Central memory CD8-positive, alpha-beta T cell (primary cell): ENCODE measurements around the gene KIF25.
"Not testable (repeated sequence)": the region's sequence is repeated elsewhere in the genome, so short reads cannot be mapped to it uniquely, and the experiment has no call there.

Experiments
- ATAC-seq: fragments of 150-1000 bp; cut with Tn5 transposase; replicated peaks from 2 replicates; pipeline ENCODE4 v1.10.0; 2022; ENCODE audit warnings: mild to moderate bottlenecking, moderate FRiP score, moderate number of reproducible peaks; ENCODE audit not compliant: poor library complexity, severe bottlenecking; ENCODE audit errors: extremely low read depth
- DNase-seq, 2 donors: peaks; one replicate each; pipeline ENCODE4 v3.0.0; 2021; ENCODE audit warnings: low spot score in 2 of 2
- H3K27ac Mint-ChIP-seq: one replicate; pipeline ENCODE4 v1.8.0; 2022; ENCODE audit warnings: low read depth, mild to moderate bottlenecking, moderate library complexity, mixed read lengths
- H3K27me3 Mint-ChIP-seq: one replicate; pipeline ENCODE4 v1.8.0; 2022; ENCODE audit warnings: mixed read lengths
- H3K36me3 Mint-ChIP-seq: one replicate; pipeline ENCODE4 v1.8.0; 2022; ENCODE audit warnings: mild to moderate bottlenecking, moderate library complexity, mixed read lengths; ENCODE audit not compliant: insufficient read depth
- H3K4me1 Mint-ChIP-seq: one replicate; pipeline ENCODE4 v1.8.0; 2022; ENCODE audit warnings: mixed read lengths
- H3K4me3 Mint-ChIP-seq: one replicate; pipeline ENCODE4 v1.8.0; 2022; ENCODE audit warnings: mild to moderate bottlenecking, moderate library complexity, mixed read lengths
- H3K9me3 Mint-ChIP-seq: one replicate; pipeline ENCODE4 v1.8.0; 2022; ENCODE audit warnings: mixed read lengths

The KIF25 gene

GRCh38 chr6:167990016-167990945, 7.2 kb upstream of the KIF25 start:
- Mint-ChIP-seq H3K4me1 (no peaks in the 10 kb centered on the region), H3K4me3 (no peak overlapping the region), H3K9me3 (no peaks in the 10 kb centered on the region), H3K27ac (no peak overlapping the region), H3K36me3 (peaks cover 2% of the 10 kb centered on the region), H3K27me3 (no peaks in the 10 kb centered on the region)
- ATAC-seq (no peak), DNase-seq (no peak)

- no peaks in the 10 kb centered on the region for H3K9me3 Mint-ChIP-seq
- no peak overlapping the region for H3K27ac Mint-ChIP-seq
- H3K27me3 Mint-ChIP-seq: peaks cover 9% of the 10 kb centered on the region
- no peaks in the 10 kb centered on the region for H3K4me1 Mint-ChIP-seq
- ATAC-seq: no peak
- no peak overlapping the region for H3K4me3 Mint-ChIP-seq
- no peak for DNase-seq
- H3K36me3 Mint-ChIP-seq: no peaks in the 10 kb centered on the region
These were observed 4.3 kb upstream of the KIF25 start for GRCh38 chr6:167993169-167993568.

- Mint-ChIP-seq H3K9me3 (no peaks in the 10 kb centered on the region), H3K27ac (no peak overlapping the region), H3K27me3 (peaks cover 12% of the 10 kb centered on the region), H3K4me3 (no peak overlapping the region), H3K36me3 (no peaks in the 10 kb centered on the region), H3K4me1 (no peaks in the 10 kb centered on the region)
- ATAC-seq: no peak
- DNase-seq: no peak
These were observed 3.6 kb upstream of the KIF25 start for GRCh38 chr6:167993831-167994230.

- H3K27ac Mint-ChIP-seq: no peak overlapping the region
- no peak for ATAC-seq
- H3K36me3 Mint-ChIP-seq: no peaks in the 10 kb centered on the region
- no peaks in the 10 kb centered on the region for H3K4me1 Mint-ChIP-seq
- no peak overlapping the region for H3K4me3 Mint-ChIP-seq
- DNase-seq: no peak
- H3K9me3 Mint-ChIP-seq: no peaks in the 10 kb centered on the region
- peaks cover 12% of the 10 kb centered on the region for H3K27me3 Mint-ChIP-seq
These were observed 2.2 kb upstream of the KIF25 start for GRCh38 chr6:167995302-167995701.

GRCh38 chr6:167995731-167996151, 1.7 kb upstream of the KIF25 start:
- Mint-ChIP-seq H3K27ac (no peak overlapping the region), H3K4me3 (no peak overlapping the region), H3K4me1 (no peaks in the 10 kb centered on the region), H3K9me3 (no peaks in the 10 kb centered on the region), H3K36me3 (no peaks in the 10 kb centered on the region), H3K27me3 (peaks cover 12% of the 10 kb centered on the region)
- DNase-seq (no peak), ATAC-seq (no peak)

- ATAC-seq (no peak), DNase-seq (no peak)
- H3K27me3 Mint-ChIP-seq: peaks cover 12% of the 10 kb centered on the region
- H3K9me3 Mint-ChIP-seq: no peaks in the 10 kb centered on the region
- H3K27ac Mint-ChIP-seq: no peak overlapping the region
- no peaks in the 10 kb centered on the region for H3K4me1 Mint-ChIP-seq
- H3K4me3 Mint-ChIP-seq: no peak overlapping the region
- no peaks in the 10 kb centered on the region for H3K36me3 Mint-ChIP-seq
These were observed 859 bp upstream of the KIF25 start for GRCh38 chr6:167996424-167997199.

- ATAC-seq (no peak), DNase-seq (no peak)
- Mint-ChIP-seq H3K9me3 (no peaks in the 10 kb centered on the region), H3K36me3 (no peaks in the 10 kb centered on the region), H3K27ac (no peak overlapping the region), H3K4me3 (no peak overlapping the region), H3K4me1 (no peaks in the 10 kb centered on the region), H3K27me3 (peaks cover 12% of the 10 kb centered on the region)
These were observed 744 bp downstream of the KIF25 start for GRCh38 chr6:167998215-167998614.

- H3K4me1 Mint-ChIP-seq: no peaks in the 10 kb centered on the region
- H3K9me3 Mint-ChIP-seq: no peaks in the 10 kb centered on the region
- H3K27me3 Mint-ChIP-seq: peaks cover 19% of the 10 kb centered on the region
- H3K36me3 Mint-ChIP-seq: no peaks in the 10 kb centered on the region
- H3K27ac Mint-ChIP-seq: no peak overlapping the region
- no peak overlapping the region for H3K4me3 Mint-ChIP-seq
- ATAC-seq: no peak
- DNase-seq: no peak
These were observed 2.9 kb downstream of the KIF25 start for GRCh38 chr6:168000198-168001028.

- Mint-ChIP-seq H3K4me1 (no peaks in the 10 kb centered on the region), H3K36me3 (no peaks in the 10 kb centered on the region), H3K27me3 (peaks cover 21% of the 10 kb centered on the region), H3K9me3 (no peaks in the 10 kb centered on the region), H3K27ac (no peak overlapping the region), H3K4me3 (no peak overlapping the region)
- ATAC-seq (no peak), DNase-seq (no peak)
These were observed 3.5 kb downstream of the KIF25 start for GRCh38 chr6:168001029-168001332.

- DNase-seq, H3K4me1 Mint-ChIP-seq, H3K36me3 Mint-ChIP-seq, H3K4me3 Mint-ChIP-seq, H3K27ac Mint-ChIP-seq, ATAC-seq, H3K9me3 Mint-ChIP-seq: not testable (repeated sequence)
- peaks cover 21% of the 10 kb centered on the region for H3K27me3 Mint-ChIP-seq
These were observed 4.0 kb downstream of the KIF25 start for GRCh38 chr6:168001514-168001913.

GRCh38 chr6:168002804-168003203, 5.3 kb downstream of the KIF25 start:
- Mint-ChIP-seq H3K4me3 (no peak overlapping the region), H3K36me3 (no peaks in the 10 kb centered on the region), H3K27me3 (peaks cover 16% of the 10 kb centered on the region), H3K27ac (no peak overlapping the region), H3K4me1 (no peaks in the 10 kb centered on the region), H3K9me3 (no peaks in the 10 kb centered on the region)
- no peak for DNase-seq
- no peak for ATAC-seq

GRCh38 chr6:168004023-168004422, 6.6 kb downstream of the KIF25 start:
- Mint-ChIP-seq H3K27me3 (peaks cover 10% of the 10 kb centered on the region), H3K27ac (no peak overlapping the region), H3K9me3 (peaks cover 3% of the 10 kb centered on the region), H3K4me1 (no peaks in the 10 kb centered on the region), H3K4me3 (no peak overlapping the region), H3K36me3 (no peaks in the 10 kb centered on the region)
- ATAC-seq (no peak), DNase-seq (no peak)
